Stimulated activated effector memory CD8-positive, alpha-beta T cell treated with anti-CD3 and anti-CD28 coated beads, Interleukin-12 subunit alpha, Interleukin-12 subunit beta, amount 100 ng/mL, for 72 hours (primary cell): ENCODE measurements around the gene ARHGEF17.
A peak's percentile ranks its signal among the peaks of the same experiment; 100 is the strongest.
"Not testable (repeated sequence)": the region's sequence is repeated elsewhere in the genome, so short reads cannot be mapped to it uniquely, and the experiment has no call there.

Experiments used
- ATAC-seq: fragments of 150-1000 bp; cut with Tn5 transposase; 2 replicates; pipeline ENCODE4 v1.10.0; 2021
- DNase-seq, 2 donors: peaks; one replicate each; pipeline ENCODE4 v3.0.0; 2021 to 2022; ENCODE audit warnings: low spot score in 2 of 2
- H3K27ac Mint-ChIP-seq: one replicate; pipeline ENCODE4 v1.8.0; 2022; ENCODE audit warnings: mild to moderate bottlenecking, mixed read lengths
- H3K36me3 Mint-ChIP-seq: one replicate; pipeline ENCODE4 v1.8.0; 2022; ENCODE audit warnings: mild to moderate bottlenecking, mixed read lengths
- H3K4me1 Mint-ChIP-seq: one replicate; pipeline ENCODE4 v1.8.0; 2022; ENCODE audit warnings: mixed read lengths
- H3K4me3 Mint-ChIP-seq: one replicate; pipeline ENCODE4 v1.8.0; 2022; ENCODE audit warnings: mild to moderate bottlenecking, mixed read lengths
- H3K9me3 Mint-ChIP-seq: one replicate; pipeline ENCODE4 v1.8.0; 2022; ENCODE audit warnings: mixed read lengths

ARHGEF17 gene

DNA sequence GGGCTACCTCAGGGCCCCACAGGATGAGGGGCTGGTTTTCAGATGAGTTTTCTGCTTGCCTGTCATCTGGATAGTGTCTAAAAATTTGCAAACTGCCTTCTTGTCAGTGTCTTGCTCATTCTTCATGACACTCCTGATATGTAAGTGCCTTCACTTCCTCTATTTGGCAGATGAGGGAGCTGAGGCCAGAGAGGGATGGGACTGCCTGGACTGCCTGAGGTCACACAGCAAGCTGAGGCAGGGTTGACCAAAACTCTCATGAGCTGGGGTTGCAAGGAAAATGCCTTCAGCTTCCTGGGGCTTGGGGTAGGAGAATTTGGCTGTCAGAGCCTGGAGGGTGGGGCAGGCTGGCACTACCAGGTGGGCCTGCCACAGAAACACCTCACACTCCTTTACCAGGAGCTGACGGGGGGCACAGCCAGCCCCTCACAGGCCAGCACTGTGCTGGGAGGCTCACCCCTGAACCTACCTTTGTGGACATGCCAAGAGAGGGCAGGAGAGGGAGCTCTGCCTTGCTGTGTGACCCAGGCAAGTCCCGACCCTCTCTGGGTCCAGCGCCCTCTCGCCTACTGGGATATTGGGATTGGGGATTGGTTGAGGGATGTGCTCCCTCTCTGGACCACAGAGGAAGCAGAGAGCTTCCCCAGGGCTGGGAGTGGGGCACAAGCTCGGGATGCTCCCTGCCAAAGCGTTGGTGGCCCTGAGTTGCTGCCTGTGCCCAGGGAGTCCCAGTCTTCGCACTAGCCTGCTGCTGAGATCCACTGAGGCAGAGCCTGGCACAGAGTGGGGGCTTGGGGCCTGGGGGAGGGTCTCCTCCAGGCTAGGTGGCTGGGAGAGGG, 37.8 kb upstream of the ARHGEF17 start:
- ATAC-seq = no peak
- no peaks in the 10 kb centered on the region for H3K9me3 Mint-ChIP-seq
- no peak for DNase-seq

GRCh38 chr11:73270855-73271477, 37.1 kb upstream of the ARHGEF17 start:
- Mint-ChIP-seq H3K9me3 (no peaks in the 10 kb centered on the region), H3K36me3 (peaks cover 4% of the 10 kb centered on the region), H3K4me1 (no peaks in the 10 kb centered on the region), H3K27ac (no peak overlapping the region), H3K4me3 (no peak overlapping the region)
- ATAC-seq = no peak
- DNase-seq = no peak

More for the DNA sequence above, 37.8 kb upstream of the ARHGEF17 start:
- Mint-ChIP-seq H3K36me3 (peaks cover 4% of the 10 kb centered on the region), H3K27ac (no peak overlapping the region), H3K4me3 (no peak overlapping the region), H3K4me1 (no peaks in the 10 kb centered on the region)

DNA sequence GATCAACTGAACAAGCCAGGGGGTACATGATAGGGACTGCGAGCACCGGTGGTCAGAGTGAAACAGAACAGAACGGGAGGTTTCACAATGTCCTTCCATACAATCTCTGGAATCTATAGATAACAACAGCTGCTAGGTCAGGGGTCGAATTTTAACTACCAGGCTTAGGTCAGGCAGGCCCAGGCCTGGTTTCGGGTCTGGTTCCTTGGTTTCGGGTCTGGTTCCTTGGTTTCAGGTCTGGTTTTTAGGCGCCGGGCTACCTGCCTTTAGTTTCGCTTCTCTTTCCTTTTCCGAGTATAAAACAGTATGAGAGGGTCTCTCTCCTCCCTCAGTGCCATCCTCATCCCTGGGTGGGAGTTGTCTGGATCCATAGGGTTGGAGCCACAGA, 36.6 kb upstream of the ARHGEF17 start:
- not testable (repeated sequence) for H3K9me3 Mint-ChIP-seq, DNase-seq, H3K27ac Mint-ChIP-seq, H3K4me3 Mint-ChIP-seq, ATAC-seq, H3K4me1 Mint-ChIP-seq, H3K36me3 Mint-ChIP-seq

DNA sequence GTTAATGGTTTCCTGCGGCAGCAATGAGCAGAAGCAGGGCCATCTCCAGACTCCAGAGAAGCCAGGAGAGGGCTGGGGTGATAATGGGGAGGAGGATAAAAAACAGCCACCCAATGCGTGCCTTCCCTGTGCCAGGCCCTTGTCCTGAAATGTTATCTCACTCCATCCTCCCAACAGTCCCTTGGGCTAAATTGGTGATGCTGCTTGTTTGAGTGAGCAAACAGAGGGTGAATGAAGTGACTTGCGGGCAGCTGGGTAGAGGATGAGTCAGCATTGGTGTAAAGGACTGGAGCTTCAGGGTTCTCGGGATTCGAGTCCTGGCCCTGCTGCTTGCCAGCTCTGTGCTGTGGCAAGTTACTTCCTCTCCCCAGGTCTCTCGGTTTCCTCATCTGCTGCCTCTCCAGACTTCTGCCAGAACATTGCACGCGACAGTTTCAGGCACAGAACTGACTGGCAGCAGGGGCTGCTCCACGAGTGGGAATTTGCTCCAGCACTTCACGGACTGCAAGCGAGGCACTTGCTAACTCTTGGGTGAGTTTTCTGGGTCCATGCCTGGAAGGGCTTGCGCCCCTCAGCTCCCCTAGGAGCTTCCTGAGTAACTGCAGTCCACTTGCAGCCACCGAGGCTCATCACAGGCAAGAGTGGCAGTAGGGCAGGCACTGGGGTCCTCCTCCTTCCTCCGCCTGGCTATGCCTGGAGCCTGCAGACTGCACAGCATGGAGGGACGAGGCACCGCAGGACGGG, 36.0 kb upstream of the ARHGEF17 start, which contains the start of gene P2RY6:
Gene P2RY6, plus strand, starts transcription at position 403 of the 744 bp plus-strand sequence. CDS start 24,181 bp downstream, outside the sequence.
- Mint-ChIP-seq H3K4me3 (no peak within 1 kb of the TSS), H3K27ac (no peak within 1 kb of the TSS), H3K9me3 (no peaks in the 10 kb centered on the region), H3K4me1 (no peaks in the 10 kb centered on the region), H3K36me3 (peaks cover 4% of the 10 kb centered on the region)
- ATAC-seq (no peak), DNase-seq (no peak)

- DNase-seq (no peak), ATAC-seq (no peak)
- H3K4me3 Mint-ChIP-seq = no peak overlapping the region
- no peak overlapping the region for H3K27ac Mint-ChIP-seq
- no peaks in the 10 kb centered on the region for H3K9me3 Mint-ChIP-seq
- peaks cover 4% of the 10 kb centered on the region for H3K36me3 Mint-ChIP-seq
- H3K4me1 Mint-ChIP-seq = no peaks in the 10 kb centered on the region
These were observed 35.4 kb upstream of the ARHGEF17 start for GRCh38 chr11:73272680-73273038.

GRCh38 chr11:73273222-73273895, 34.7 kb upstream of the ARHGEF17 start:
- Mint-ChIP-seq H3K27ac (no peak overlapping the region), H3K36me3 (peaks cover 4% of the 10 kb centered on the region), H3K4me1 (no peaks in the 10 kb centered on the region), H3K4me3 (no peak overlapping the region), H3K9me3 (no peaks in the 10 kb centered on the region)
- DNase-seq (no peak), ATAC-seq (no peak)

DNA sequence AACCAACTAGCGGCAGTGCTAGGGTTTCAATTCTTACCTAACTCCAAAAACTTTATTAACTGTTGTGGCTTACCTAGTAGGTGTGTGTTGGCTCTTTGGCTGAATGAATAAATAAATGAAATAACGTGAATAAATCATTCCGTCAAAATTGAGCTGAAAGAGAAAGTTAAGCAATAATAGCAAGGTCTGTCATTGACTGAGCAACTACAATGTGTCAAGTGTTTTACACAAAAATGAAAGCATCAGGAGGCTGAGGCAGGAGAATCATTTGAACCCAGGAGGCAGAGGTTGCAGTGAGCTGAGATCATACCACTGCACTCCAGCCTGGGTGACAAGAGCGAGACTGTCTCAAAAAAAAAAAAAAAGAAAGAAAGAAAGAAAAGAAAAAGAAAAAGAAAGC, 33.9 kb upstream of the ARHGEF17 start:
- DNase-seq, H3K9me3 Mint-ChIP-seq, ATAC-seq, H3K36me3 Mint-ChIP-seq, H3K4me1 Mint-ChIP-seq, H3K4me3 Mint-ChIP-seq, H3K27ac Mint-ChIP-seq: not testable (repeated sequence)

- no peak overlapping the region for H3K27ac Mint-ChIP-seq
- ATAC-seq (no peak), DNase-seq (no peak)
- H3K9me3 Mint-ChIP-seq = no peaks in the 10 kb centered on the region
- H3K4me3 Mint-ChIP-seq = no peak overlapping the region
- no peaks in the 10 kb centered on the region for H3K4me1 Mint-ChIP-seq
- peaks cover 4% of the 10 kb centered on the region for H3K36me3 Mint-ChIP-seq
These were observed 33.2 kb upstream of the ARHGEF17 start for GRCh38 chr11:73274722-73275380.

DNA sequence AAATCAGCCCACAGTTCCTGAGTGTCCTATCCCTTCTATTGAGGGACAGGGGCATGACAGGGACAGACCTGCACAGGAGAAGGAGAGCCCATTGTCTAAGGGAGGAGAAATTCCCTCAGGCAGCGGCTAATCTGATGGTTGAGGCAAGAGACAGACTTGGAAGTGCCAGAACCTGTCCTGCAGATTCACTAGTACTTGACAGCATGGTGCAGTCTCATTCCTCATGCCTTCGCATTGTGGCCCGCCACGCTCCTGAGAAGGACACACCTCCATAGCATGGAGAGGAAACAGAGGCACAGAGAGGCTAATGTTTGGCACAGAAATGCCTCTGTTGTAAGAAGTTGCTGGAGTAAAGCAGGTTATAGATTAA, 32.7 kb upstream of the ARHGEF17 start:
- H3K4me3 Mint-ChIP-seq = no peak overlapping the region
- no peak overlapping the region for H3K27ac Mint-ChIP-seq
- H3K4me1 Mint-ChIP-seq = peaks cover under 1% of the 10 kb centered on the region
- no peak for DNase-seq
- no peaks in the 10 kb centered on the region for H3K9me3 Mint-ChIP-seq
- ATAC-seq = no peak
- peaks cover 4% of the 10 kb centered on the region for H3K36me3 Mint-ChIP-seq

DNA sequence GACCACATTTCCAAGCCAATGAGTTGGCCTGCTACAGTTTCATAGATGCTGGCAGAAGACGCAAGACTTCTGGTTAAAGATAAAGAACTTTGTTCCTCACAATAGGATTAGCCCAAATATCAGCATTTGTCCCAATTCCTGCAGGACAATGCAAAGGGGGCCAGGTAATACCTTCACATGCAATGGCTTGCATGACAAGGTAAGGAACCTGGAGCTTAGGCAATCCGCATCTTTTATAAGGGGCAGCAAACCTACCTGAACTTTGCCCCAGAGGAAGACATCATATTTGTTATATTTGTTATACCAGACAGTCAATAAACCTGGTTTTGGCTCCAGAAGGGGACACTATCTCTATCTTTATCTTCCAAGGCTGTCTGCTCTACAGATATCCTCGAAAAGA, 30.6 kb upstream of the ARHGEF17 start:
- Mint-ChIP-seq H3K9me3 (no peaks in the 10 kb centered on the region), H3K27ac (no peak overlapping the region), H3K36me3 (peaks cover 4% of the 10 kb centered on the region), H3K4me3 (no peak overlapping the region), H3K4me1 (peaks cover 14% of the 10 kb centered on the region)
- ATAC-seq (no peak), DNase-seq (no peak)

DNA sequence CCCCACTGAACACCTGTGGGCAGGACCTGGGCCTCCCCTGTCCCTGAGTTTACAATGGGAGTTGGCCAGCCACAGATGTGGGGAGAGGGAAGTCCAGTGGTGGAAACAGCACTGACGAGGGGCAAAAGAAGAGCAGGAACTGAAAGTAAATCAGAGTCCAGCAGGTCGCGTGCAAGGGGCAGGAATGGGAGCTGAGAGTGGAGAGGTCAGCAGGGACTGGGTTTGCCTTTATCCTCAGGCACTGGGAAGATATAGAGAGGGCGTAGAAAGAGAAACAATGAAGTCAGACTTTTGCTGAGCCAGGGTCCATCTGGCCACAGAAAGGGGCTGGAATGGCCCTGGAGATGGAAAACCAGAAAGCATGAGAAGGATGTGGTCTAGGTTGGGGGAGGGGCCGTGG, 27.4 kb upstream of the ARHGEF17 start:
- H3K27ac Mint-ChIP-seq = no peak overlapping the region

GRCh38 chr11:73281201-73281741, 26.8 kb upstream of the ARHGEF17 start:
- ATAC-seq (no peak), DNase-seq (no peak)
- no peak overlapping the region for H3K4me3 Mint-ChIP-seq
- H3K9me3 Mint-ChIP-seq = no peaks in the 10 kb centered on the region
- H3K4me1 Mint-ChIP-seq = peaks cover 14% of the 10 kb centered on the region
- H3K27ac Mint-ChIP-seq = no peak overlapping the region
- H3K36me3 Mint-ChIP-seq = no peaks in the 10 kb centered on the region

More for the DNA sequence above, 27.4 kb upstream of the ARHGEF17 start:
- no peaks in the 10 kb centered on the region for H3K36me3 Mint-ChIP-seq
- no peaks in the 10 kb centered on the region for H3K9me3 Mint-ChIP-seq
- ATAC-seq (no peak), DNase-seq (no peak)
- peaks cover 14% of the 10 kb centered on the region for H3K4me1 Mint-ChIP-seq
- no peak overlapping the region for H3K4me3 Mint-ChIP-seq

GRCh38 chr11:73281796-73282660, 26.0 kb upstream of the ARHGEF17 start:
- peak; percentile 17 for ATAC-seq

More at GRCh38 chr11:73281796-73282660, 26.0 kb upstream of the ARHGEF17 start:
- Mint-ChIP-seq H3K9me3 (no peaks in the 10 kb centered on the region), H3K27ac (no peak overlapping the region), H3K4me3 (no peak overlapping the region), H3K36me3 (no peaks in the 10 kb centered on the region), H3K4me1 (peaks cover 14% of the 10 kb centered on the region)
- DNase-seq = no peak
